HEK293 (cell line): Measurements from ENCODE around the gene C9orf72.

Source experiments
- CTCF ChIA-PET: fragments of 350-600 bp; formaldehyde crosslinking; extraction: SDS; loops from one replicate; lab custom pipeline; 2021; ENCODE audit warnings: antibody characterized with exemption; lab: Yijun Ruan, JAX
- POLR2A ChIA-PET: fragments of 300-600 bp; formaldehyde crosslinking; extraction: SDS; loops from one replicate; lab custom pipeline; 2020; ENCODE audit warnings: antibody characterized with exemption, inconsistent platforms; lab: Yijun Ruan, JAX
- H3K27ac ChIP-seq: fragments of 200-500 bp; sonication (Bioruptor generic); 2 replicates; pipeline ENCODE4 v1.5.1; 2014; ENCODE audit warnings: low read depth, low read length, control low read depth, inconsistent platforms; ENCODE audit errors: extremely low read depth
- H3K36me3 ChIP-seq, 2 experiments: fragments of 200-500 bp in 1 of 2; sonication (Bioruptor generic) in 1 of 2; 1 replicate in 1 of 2; 2 replicates in 1 of 2; pipeline ENCODE4 v1.5.1; 2014 to 2017; ENCODE audit warnings: inconsistent platforms in 2 of 2, low read length in 2 of 2; ENCODE audit not compliant: control insufficient read depth in 2 of 2, insufficient read depth in 1 of 2
- H3K4me1 ChIP-seq: fragments of 200-500 bp; sonication (Bioruptor generic); 2 replicates; pipeline ENCODE4 v1.5.1; 2014; ENCODE audit warnings: mild to moderate bottlenecking, low read length, inconsistent platforms; ENCODE audit not compliant: control insufficient read depth, insufficient read depth
- H3K4me3 ChIP-seq: 2 replicates; pipeline ENCODE4 v1.5.1; 2011; ENCODE audit warnings: low read depth, mild to moderate bottlenecking, control low read depth, low read length, moderate library complexity
- H3K9me3 ChIP-seq: fragments of 200-500 bp; sonication (Bioruptor generic); 2 replicates; pipeline ENCODE4 v1.5.1; 2014; ENCODE audit warnings: low read depth, low read length, inconsistent platforms; ENCODE audit not compliant: control insufficient read depth, insufficient read depth
- BCL11A ChIP-seq: fragments of 450-650 bp; formaldehyde crosslinking; IDR thresholded peaks from 2 replicates; pipeline ENCODE4 v1.5.1; 2016; ENCODE audit warnings: low read depth, missing biosample characterization, missing genetic modification characterization
- CTCF ChIP-seq: fragments of 450-650 bp; formaldehyde crosslinking; IDR thresholded peaks from 2 replicates; pipeline ENCODE4 v1.5.1; 2016; ENCODE audit warnings: missing biosample characterization, missing genetic modification characterization
- GLI4 ChIP-seq: fragments of 450-650 bp; formaldehyde crosslinking; IDR thresholded peaks from 2 replicates; pipeline ENCODE4 v1.5.1; 2016; ENCODE audit warnings: missing biosample characterization, missing genetic modification characterization
- GLIS1 ChIP-seq: fragments of 450-650 bp; formaldehyde crosslinking; IDR thresholded peaks from 2 replicates; pipeline ENCODE4 v1.5.1; 2016; ENCODE audit warnings: missing biosample characterization, missing genetic modification characterization
- PBX3 ChIP-seq: sonication (generic); formaldehyde crosslinking; IDR thresholded peaks from 2 replicates; pipeline ENCODE4 v1.8.1; 2022; ENCODE audit warnings: mild to moderate bottlenecking, moderate library complexity, missing genetic modification reagents
- ZBTB7A ChIP-seq: fragments of 450-650 bp; formaldehyde crosslinking; IDR thresholded peaks from 2 replicates; pipeline ENCODE4 v1.5.1; 2016; ENCODE audit warnings: low read depth, missing biosample characterization, missing genetic modification characterization
- ZNF138 ChIP-seq: fragments of 450-650 bp; formaldehyde crosslinking; IDR thresholded peaks from 2 replicates; pipeline ENCODE4 v1.5.1; 2016; ENCODE audit warnings: missing biosample characterization, missing genetic modification characterization, borderline replicate concordance
- ZNF280D ChIP-seq: fragments of 450-650 bp; formaldehyde crosslinking; IDR thresholded peaks from 2 replicates; pipeline ENCODE4 v1.5.1; 2016; ENCODE audit warnings: missing biosample characterization, missing genetic modification characterization
- ZNF311 ChIP-seq: fragments of 450-650 bp; formaldehyde crosslinking; IDR thresholded peaks from 2 replicates; pipeline ENCODE4 v1.5.1; 2017; ENCODE audit warnings: missing biosample characterization, missing genetic modification characterization, borderline replicate concordance
- ZNF335 ChIP-seq: fragments of 450-650 bp; formaldehyde crosslinking; conservative IDR thresholded peaks from 2 replicates; pipeline ENCODE4 v1.5.1; 2016; ENCODE audit warnings: missing biosample characterization, missing genetic modification characterization
- ZNF350 ChIP-seq: fragments of 450-650 bp; formaldehyde crosslinking; IDR thresholded peaks from 2 replicates; pipeline ENCODE4 v1.5.0; 2017; ENCODE audit warnings: missing biosample characterization, mild to moderate bottlenecking, missing genetic modification characterization
- ZNF48 ChIP-seq: fragments of 450-650 bp; formaldehyde crosslinking; IDR thresholded peaks from 2 replicates; pipeline ENCODE4 v1.5.1; 2016; ENCODE audit warnings: missing biosample characterization, missing genetic modification characterization
- ZNF510 ChIP-seq: fragments of 450-650 bp; formaldehyde crosslinking; IDR thresholded peaks from 2 replicates; pipeline ENCODE4 v1.5.1; 2018; ENCODE audit warnings: mild to moderate bottlenecking, missing genetic modification characterization, missing biosample characterization; ENCODE audit not compliant: insufficient replicate concordance
- ZNF530 ChIP-seq: fragments of 450-650 bp; formaldehyde crosslinking; IDR thresholded peaks from 2 replicates; pipeline ENCODE4 v1.5.1; 2016; ENCODE audit warnings: low read depth, missing biosample characterization, missing genetic modification characterization
- ZNF544 ChIP-seq: fragments of 450-650 bp; formaldehyde crosslinking; IDR thresholded peaks from 2 replicates; pipeline ENCODE4 v1.5.0; 2017; ENCODE audit warnings: missing biosample characterization, missing genetic modification characterization
- ZNF580 ChIP-seq: fragments of 450-650 bp; formaldehyde crosslinking; IDR thresholded peaks from 2 replicates; pipeline ENCODE4 v1.5.1; 2016; ENCODE audit warnings: missing biosample characterization, missing genetic modification characterization
- ZNF585B ChIP-seq: fragments of 450-650 bp; formaldehyde crosslinking; IDR thresholded peaks from 2 replicates; pipeline ENCODE4 v1.5.1; 2016; ENCODE audit warnings: missing biosample characterization, missing genetic modification characterization
- ZNF600 ChIP-seq: fragments of 450-650 bp; formaldehyde crosslinking; IDR thresholded peaks from 2 replicates; pipeline ENCODE4 v1.5.1; 2016; ENCODE audit warnings: missing biosample characterization, missing genetic modification characterization
- ZNF624 ChIP-seq: fragments of 450-650 bp; formaldehyde crosslinking; IDR thresholded peaks from 2 replicates; pipeline ENCODE4 v1.5.1; 2017; ENCODE audit warnings: missing biosample characterization, missing genetic modification characterization
- ZNF677 ChIP-seq: fragments of 450-650 bp; IDR thresholded peaks from 2 replicates; pipeline ENCODE4 v1.5.0; 2018; ENCODE audit warnings: missing biosample characterization, mild to moderate bottlenecking, missing genetic modification characterization, moderate library complexity
- ZNF785 ChIP-seq: fragments of 450-650 bp; formaldehyde crosslinking; IDR thresholded peaks from 2 replicates; pipeline ENCODE4 v1.5.1; 2016; ENCODE audit warnings: missing biosample characterization, missing genetic modification characterization
- ZNF843 ChIP-seq: fragments of 450-650 bp; formaldehyde crosslinking; IDR thresholded peaks from 2 replicates; pipeline ENCODE4 v1.5.1; 2016; ENCODE audit warnings: missing biosample characterization, missing genetic modification characterization
- ZSCAN16 ChIP-seq: fragments of 450-650 bp; formaldehyde crosslinking; IDR thresholded peaks from 2 replicates; pipeline ENCODE4 v1.5.1; 2016; ENCODE audit warnings: missing biosample characterization, missing genetic modification characterization
- ZSCAN18 ChIP-seq: fragments of 450-650 bp; formaldehyde crosslinking; IDR thresholded peaks from 2 replicates; pipeline ENCODE4 v1.5.1; 2016; ENCODE audit warnings: missing biosample characterization, missing genetic modification characterization
- ZSCAN23 ChIP-seq: fragments of 450-650 bp; formaldehyde crosslinking; IDR thresholded peaks from 2 replicates; pipeline ENCODE4 v1.5.1; 2016; ENCODE audit warnings: missing biosample characterization, missing genetic modification characterization
- ZSCAN5A ChIP-seq: fragments of 450-650 bp; formaldehyde crosslinking; IDR thresholded peaks from 2 replicates; pipeline ENCODE4 v1.5.1; 2016; ENCODE audit warnings: missing biosample characterization, missing genetic modification characterization

The C9orf72 gene

GRCh38 chr9:27545471-27545870, 27.8 kb downstream of the C9orf72 start:
- POLR2A ChIA-PET = no interaction called here

GRCh38 chr9:27542508-27542907, 30.8 kb downstream of the C9orf72 start:
- Histone ChIP-seq H3K36me3 (peaks cover 0 to 10% of the 10 kb centered on the region in 2 experiments; a peak in 1 of 3 replicates), H3K9me3 (no peaks in the 10 kb centered on the region), H3K4me3 (no peak overlapping the region), H3K27ac (no peak overlapping the region), H3K4me1 (peaks cover 11% of the 10 kb centered on the region; the same call in 1 of the 2 replicates)
- no peak for TF ChIP-seq ZNF677 (tag by site-specific recombination)
- no peak for TF ChIP-seq ZNF280D (tag by site-specific recombination)
- no peak for TF ChIP-seq ZNF785 (tag by site-specific recombination)
- TF ChIP-seq ZSCAN5A = no peak
- no peak for TF ChIP-seq ZBTB7A (tag by site-specific recombination)
- no peak for TF ChIP-seq ZNF311 (tag by site-specific recombination)
- no peak for TF ChIP-seq ZNF530 (tag by site-specific recombination)
- no peak for TF ChIP-seq ZNF350 (tag by site-specific recombination)
- no peak for TF ChIP-seq ZSCAN18 (tag by site-specific recombination)
- POLR2A ChIA-PET = no interaction called here
- CTCF ChIA-PET = interaction anchor here (1.2 to 1.4 kb wide), 3 partner anchors 10 to 209 kb away, joined by 3 to 5 read pairs (median 4); partner anchors contain the start of gene MOB3B

More at GRCh38 chr9:27545471-27545870, 27.8 kb downstream of the C9orf72 start:
- Histone ChIP-seq H3K4me1 (no peaks in the 10 kb centered on the region), H3K36me3 (peaks cover 0 to 18% of the 10 kb centered on the region in 2 experiments; a peak in 1 of 3 replicates), H3K9me3 (no peaks in the 10 kb centered on the region), H3K4me3 (no peak overlapping the region), H3K27ac (no peak overlapping the region)
- CTCF ChIA-PET = interaction anchor here (0.8 to 5.1 kb wide), 7 partner anchors 10 to 514 kb away, joined by 3 to 78 read pairs (median 3); partner anchors contain the start of gene MOB3B
- TF ChIP-seq ZNF843 (tag by site-specific recombination) = no peak
- TF ChIP-seq ZSCAN5A = no peak
- TF ChIP-seq CTCF (tag by site-specific recombination) = no peak
- no peak for TF ChIP-seq ZSCAN16 (tag by site-specific recombination)
- TF ChIP-seq ZNF600 (tag by site-specific recombination) = no peak
- TF ChIP-seq ZNF580 = no peak
- TF ChIP-seq PBX3 (CRISPR knock-in tag) = no peak
- no peak for TF ChIP-seq ZNF510 (tag by site-specific recombination)
- TF ChIP-seq GLI4 (tag by site-specific recombination) = no peak
- no peak for TF ChIP-seq ZNF585B (tag by site-specific recombination)
- TF ChIP-seq ZSCAN23 (tag by site-specific recombination) = no peak
- no peak for TF ChIP-seq BCL11A
- no peak for TF ChIP-seq GLIS1 (tag by site-specific recombination)
- TF ChIP-seq ZNF335 (tag by site-specific recombination) = no peak
- no peak for TF ChIP-seq ZNF785 (tag by site-specific recombination)
- TF ChIP-seq ZNF624 (tag by site-specific recombination) = no peak
- no peak for TF ChIP-seq ZNF48 (tag by site-specific recombination)
- TF ChIP-seq ZNF544 (tag by site-specific recombination) = no peak
- TF ChIP-seq ZNF138 (tag by site-specific recombination) = no peak
